Heart left ventricle (tissue), 13 donors: ENCODE results near the gene ZFPM1.

Experiments
- POLR2A ChIP-seq, 2 donors: fragments of 450-650 bp; IDR thresholded peaks; one replicate each; pipeline ENCODE4 v1.6.1; 2017; ENCODE audit warnings: antibody characterized with exemption in 2 of 2, mild to moderate bottlenecking in 2 of 2, moderate library complexity in 2 of 2
- TF ChIP-seq, protein P1 (sequence below), 12 donors: fragments of 200-600 bp; sonication (generic) in 4 of 12; IDR thresholded peaks; one replicate each; pipeline versions ENCODE4 v1.5.0 to v1.8.0; 2018 to 2022; ENCODE audit warnings: antibody characterized with exemption in 12 of 12, mild to moderate bottlenecking in 5 of 12
- donor health status: ischemic (EF 13 %, LVEDD 7.1; RV severe dilation, severe dysfunction).
- donor health status: DM: no; HTN: yes; CAD: no.
- donor health status: DM: no; HTN: no; CAD: no.
- donor health status: ischemic (EF 25% LVEDD 6.9; RV normal size, moderate dysfunction).
- donor health status: ischemic (EF 25% LVEDD 5.7; RV mildly dilated, moderate dysfunction).
- donor health status: ischemic (EF 35%, LVEDD 5.7; RV mildly dilated, moderate dysfunction).
- donor health status: nonischemic (EF 11% LVEDD 7.7; RV severe dilation, severe dysfunction).
- donor health status: DM: yes; HTN: yes; CAD: no.
- donor health status: PGD.
- donor health status: ischemic (EF 29% LVEDD 5.4; RV normal size, mild dysfunction).
- donor health status: nonischemic (EF 23%, LVEDD 6.1; RV moderate dilation, normal function).

DNA sequence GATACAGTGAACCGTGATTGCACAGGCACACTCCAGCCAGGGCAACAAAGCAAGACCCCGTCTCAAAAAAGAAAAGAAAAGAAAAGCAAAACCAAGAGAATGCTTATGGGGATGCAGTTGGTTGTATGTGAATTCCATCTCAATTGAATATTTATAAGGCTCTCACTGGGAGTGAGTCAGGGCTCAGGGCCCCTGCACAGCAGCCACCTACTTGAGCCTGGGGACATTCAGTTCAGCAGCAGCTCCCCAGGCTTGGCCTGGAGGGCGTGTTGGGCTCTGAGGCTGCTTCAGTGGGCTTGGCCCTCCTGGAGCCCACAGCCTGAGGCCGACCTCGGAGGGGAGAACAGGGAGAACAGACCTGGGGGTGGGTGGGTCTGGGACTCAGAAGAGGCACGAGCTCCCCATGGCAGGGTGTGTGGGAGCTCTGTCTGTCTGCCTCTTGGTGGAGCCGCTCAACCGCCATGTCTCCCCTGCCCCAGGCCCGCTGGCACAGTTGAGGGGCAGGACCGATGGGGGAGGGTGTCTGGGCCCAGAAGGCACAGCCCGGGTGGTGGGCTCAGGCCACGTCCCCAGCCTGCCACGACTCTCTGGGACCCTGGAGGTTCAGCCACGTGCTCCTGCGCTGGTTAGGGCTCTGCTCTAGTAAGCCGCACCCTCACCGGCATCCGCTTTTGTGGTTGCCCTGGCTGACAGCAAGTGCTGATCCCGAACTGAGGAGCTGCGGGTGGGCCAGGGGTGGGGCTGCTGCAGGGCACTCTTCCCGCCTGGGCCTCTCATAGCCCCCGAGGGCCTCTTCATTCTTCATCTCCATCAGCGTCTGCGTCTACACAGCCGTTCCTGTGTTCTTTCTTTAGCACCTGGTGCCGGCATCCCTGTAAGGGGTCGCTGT lies 24.8 kb downstream of the ZFPM1 start:
- TF ChIP-seq, protein P1, sequence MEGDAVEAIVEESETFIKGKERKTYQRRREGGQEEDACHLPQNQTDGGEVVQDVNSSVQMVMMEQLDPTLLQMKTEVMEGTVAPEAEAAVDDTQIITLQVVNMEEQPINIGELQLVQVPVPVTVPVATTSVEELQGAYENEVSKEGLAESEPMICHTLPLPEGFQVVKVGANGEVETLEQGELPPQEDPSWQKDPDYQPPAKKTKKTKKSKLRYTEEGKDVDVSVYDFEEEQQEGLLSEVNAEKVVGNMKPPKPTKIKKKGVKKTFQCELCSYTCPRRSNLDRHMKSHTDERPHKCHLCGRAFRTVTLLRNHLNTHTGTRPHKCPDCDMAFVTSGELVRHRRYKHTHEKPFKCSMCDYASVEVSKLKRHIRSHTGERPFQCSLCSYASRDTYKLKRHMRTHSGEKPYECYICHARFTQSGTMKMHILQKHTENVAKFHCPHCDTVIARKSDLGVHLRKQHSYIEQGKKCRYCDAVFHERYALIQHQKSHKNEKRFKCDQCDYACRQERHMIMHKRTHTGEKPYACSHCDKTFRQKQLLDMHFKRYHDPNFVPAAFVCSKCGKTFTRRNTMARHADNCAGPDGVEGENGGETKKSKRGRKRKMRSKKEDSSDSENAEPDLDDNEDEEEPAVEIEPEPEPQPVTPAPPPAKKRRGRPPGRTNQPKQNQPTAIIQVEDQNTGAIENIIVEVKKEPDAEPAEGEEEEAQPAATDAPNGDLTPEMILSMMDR (IDR thresholded peaks at IDR 0.05): no peak
- no peak for TF ChIP-seq POLR2A (IDR thresholded peaks at IDR 0.05)
